ENCODE results near the gene SYT1.
"Not testable (repeated sequence)": the region's sequence is repeated elsewhere in the genome, so short reads cannot be mapped to it uniquely, and the experiment has no call there.

SYT1 gene

DNA sequence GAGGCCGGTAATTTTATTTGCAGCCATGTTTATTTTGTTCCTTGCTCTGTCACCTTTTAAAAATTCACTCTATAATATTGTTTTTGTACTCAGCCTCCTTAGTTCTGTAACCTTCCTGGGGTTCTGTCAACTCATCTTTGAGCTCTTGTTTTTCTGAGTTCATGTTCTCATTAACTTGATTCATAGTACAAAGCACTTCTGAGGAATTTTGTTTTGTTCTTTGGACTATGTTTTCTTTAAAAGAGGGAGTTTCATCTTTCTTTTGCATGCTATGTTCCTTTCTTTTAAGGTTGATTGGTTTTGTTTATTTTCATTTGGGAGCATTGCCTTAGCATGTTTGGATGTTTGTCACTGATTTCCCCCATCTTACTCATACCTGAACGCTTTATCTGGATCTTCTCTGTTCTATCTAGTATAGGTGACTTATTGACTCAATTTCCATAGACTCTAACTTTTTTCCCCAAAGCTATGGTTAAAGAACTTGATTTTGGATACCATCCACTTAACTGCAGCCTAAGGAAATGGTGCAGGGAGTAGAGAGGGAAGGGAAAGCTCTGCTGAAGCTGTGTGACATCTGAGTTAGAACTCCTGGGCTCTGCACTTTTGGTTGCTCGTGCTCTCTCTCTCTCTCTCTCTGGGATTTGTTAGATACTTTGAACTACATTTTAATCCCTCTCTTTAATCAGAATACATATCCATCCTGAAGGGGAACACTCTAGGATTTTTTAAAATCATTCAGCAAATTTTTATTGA is 557.7 kb downstream of the SYT1 start:
- no peak for DNase-seq
- no peaks in the 10 kb centered on the region for H3K9me3 ChIP-seq (ENCODE audit: severe bottlenecking)
- TF ChIP-seq, protein P1, sequence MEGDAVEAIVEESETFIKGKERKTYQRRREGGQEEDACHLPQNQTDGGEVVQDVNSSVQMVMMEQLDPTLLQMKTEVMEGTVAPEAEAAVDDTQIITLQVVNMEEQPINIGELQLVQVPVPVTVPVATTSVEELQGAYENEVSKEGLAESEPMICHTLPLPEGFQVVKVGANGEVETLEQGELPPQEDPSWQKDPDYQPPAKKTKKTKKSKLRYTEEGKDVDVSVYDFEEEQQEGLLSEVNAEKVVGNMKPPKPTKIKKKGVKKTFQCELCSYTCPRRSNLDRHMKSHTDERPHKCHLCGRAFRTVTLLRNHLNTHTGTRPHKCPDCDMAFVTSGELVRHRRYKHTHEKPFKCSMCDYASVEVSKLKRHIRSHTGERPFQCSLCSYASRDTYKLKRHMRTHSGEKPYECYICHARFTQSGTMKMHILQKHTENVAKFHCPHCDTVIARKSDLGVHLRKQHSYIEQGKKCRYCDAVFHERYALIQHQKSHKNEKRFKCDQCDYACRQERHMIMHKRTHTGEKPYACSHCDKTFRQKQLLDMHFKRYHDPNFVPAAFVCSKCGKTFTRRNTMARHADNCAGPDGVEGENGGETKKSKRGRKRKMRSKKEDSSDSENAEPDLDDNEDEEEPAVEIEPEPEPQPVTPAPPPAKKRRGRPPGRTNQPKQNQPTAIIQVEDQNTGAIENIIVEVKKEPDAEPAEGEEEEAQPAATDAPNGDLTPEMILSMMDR (IDR thresholded peaks at IDR 0.05; ENCODE audit: low read depth, low read length) = no peak
- H3K4me3 ChIP-seq (ENCODE audit: low read depth, low read length) = no peak overlapping the region
- no peak overlapping the region for H3K27ac ChIP-seq
- H3K27me3 ChIP-seq (ENCODE audit: insufficient read depth, low read depth, severe bottlenecking) = no peaks in the 10 kb centered on the region
- no peaks in the 10 kb centered on the region for H3K36me3 ChIP-seq

DNA sequence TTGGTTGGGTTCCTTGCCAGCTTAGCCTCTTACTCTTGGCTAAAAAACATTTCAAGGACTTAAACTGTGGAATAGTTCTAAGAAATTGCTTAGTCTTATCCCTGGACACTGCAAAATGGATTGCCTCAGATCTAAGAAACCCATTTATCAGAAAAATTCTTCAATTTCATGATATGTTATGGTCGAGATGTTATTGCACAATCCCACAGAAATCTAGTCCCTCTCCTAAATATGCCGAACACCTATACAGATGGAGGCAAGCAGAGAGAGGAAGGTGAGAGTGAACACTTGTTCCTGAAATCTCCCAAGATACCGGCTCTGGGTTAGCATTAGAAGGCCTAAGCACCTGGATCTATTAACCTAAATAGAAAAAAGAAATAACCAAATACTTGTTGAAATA is 559.0 kb downstream of the SYT1 start:
- no peak overlapping the region for H3K4me3 ChIP-seq (ENCODE audit: low read depth, low read length)
- H3K27me3 ChIP-seq (ENCODE audit: insufficient read depth, low read depth, severe bottlenecking) = no peaks in the 10 kb centered on the region
- H3K36me3 ChIP-seq = no peaks in the 10 kb centered on the region
- no peak overlapping the region for H3K27ac ChIP-seq
- DNase-seq = no peak
- TF ChIP-seq, protein P1 (IDR thresholded peaks at IDR 0.05; ENCODE audit: low read depth, low read length) = no peak
- H3K9me3 ChIP-seq (ENCODE audit: severe bottlenecking) = no peaks in the 10 kb centered on the region

DNA sequence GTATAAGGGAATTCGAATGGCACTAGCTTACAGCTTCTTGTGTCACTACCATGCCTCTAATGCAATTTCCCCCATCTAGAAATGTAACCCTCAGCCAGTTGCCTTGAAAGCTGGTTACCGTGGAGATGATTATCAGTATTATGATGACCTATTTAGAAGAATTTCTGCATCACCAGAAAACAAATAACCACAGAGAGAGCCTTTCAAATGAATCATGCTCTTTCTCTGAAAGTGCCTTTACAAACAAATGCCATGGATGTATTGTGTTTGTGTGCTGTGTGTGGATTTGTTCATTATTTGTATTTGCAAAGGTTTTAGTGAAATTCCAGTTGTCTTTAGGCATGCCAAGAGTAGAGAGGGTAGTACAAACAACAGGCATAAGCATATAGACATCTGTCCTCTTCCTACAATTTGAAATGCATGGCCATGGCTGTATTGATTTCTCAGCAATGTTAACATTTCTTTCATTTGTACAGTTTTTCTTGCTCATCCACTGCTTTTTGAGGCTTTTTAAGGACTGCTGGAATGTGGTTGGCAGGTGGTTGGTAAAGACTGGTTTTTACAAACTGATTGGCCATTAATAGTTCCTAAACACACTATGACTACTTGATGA is 559.6 kb downstream of the SYT1 start:
- Histone ChIP-seq H3K27ac (no peak overlapping the region), H3K27me3 (ENCODE audit: insufficient read depth, low read depth, severe bottlenecking) (no peaks in the 10 kb centered on the region), H3K9me3 (ENCODE audit: severe bottlenecking) (no peaks in the 10 kb centered on the region), H3K36me3 (no peaks in the 10 kb centered on the region), H3K4me3 (ENCODE audit: low read depth, low read length) (no peak overlapping the region)
- TF ChIP-seq, protein P1 (IDR thresholded peaks at IDR 0.05; ENCODE audit: low read depth, low read length) = no peak
- no peak for DNase-seq

DNA sequence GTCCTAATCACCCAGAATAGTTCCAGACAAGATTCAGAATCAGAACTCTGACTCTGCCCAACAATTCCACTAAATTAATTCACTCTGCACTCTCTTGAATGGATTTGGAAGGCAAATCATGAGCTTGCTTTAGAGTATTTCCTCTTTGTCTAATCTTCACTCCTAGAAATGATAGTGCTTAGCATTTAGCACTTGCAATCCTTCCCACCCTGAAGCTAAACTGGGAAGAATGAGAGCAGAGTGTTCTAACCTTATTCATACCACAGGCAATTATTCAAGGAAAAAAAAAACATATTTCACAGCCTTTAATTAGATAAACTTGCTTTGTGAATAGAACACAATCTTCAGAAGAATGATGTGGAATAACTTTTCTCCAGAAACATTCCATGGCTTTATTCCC is 561.5 kb downstream of the SYT1 start:
- Histone ChIP-seq H3K9me3 (ENCODE audit: severe bottlenecking) (no peaks in the 10 kb centered on the region), H3K27ac (no peak overlapping the region), H3K27me3 (ENCODE audit: insufficient read depth, low read depth, severe bottlenecking) (no peaks in the 10 kb centered on the region), H3K4me3 (ENCODE audit: low read depth, low read length) (no peak overlapping the region), H3K36me3 (no peaks in the 10 kb centered on the region)
- TF ChIP-seq, protein P1 (IDR thresholded peaks at IDR 0.05; ENCODE audit: low read depth, low read length) = no peak
- DNase-seq = no peak

DNA sequence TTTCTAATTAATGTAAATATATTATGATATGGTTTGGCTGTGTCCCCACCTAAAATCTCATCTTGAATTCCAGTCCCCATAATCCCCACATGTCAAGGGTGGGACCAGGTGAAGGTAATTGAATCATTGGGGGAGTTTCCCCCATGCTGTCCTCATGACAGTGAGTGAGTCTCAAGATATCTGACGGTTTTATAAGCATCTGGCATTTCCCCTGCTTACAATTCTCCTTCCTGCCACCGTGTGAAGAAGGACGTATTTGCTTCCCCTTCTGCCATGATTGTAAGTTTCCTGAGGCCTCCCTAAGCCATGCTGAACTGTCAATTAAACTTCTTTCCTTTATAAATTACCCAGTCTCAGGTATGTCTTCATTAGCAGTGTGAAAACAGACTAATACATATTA is 562.2 kb downstream of the SYT1 start:
- not testable (repeated sequence) for H3K27me3 ChIP-seq (ENCODE audit: insufficient read depth, low read depth, severe bottlenecking); H3K36me3 ChIP-seq; DNase-seq; H3K9me3 ChIP-seq (ENCODE audit: severe bottlenecking); H3K4me3 ChIP-seq (ENCODE audit: low read depth, low read length); H3K27ac ChIP-seq

DNA sequence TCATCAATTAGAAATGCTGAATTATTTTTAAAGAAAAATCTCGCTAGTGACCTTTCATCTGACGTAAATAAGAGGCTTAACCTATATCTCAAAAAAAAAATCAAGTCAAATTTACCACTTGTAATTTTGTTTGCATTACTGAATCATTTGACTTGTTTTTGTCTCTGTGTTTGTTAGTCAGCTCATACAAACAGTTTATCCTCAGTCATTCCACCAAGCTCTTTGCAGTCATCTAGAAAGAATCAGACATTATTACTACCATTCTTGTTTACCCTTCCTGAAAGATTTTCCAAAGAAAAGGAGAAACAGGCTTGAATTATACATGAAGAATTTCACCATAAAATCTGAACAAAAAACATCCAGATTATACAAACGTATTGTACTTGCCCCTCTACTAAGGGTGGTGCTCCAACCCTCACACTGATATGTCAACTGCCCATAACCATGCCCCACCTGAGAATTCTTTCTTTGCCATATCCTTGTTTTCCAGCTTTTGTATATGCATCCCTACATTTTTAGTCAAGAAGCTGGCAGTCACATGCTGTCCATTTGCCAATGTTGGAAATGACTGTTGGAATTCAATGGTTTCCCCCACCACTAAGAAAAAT is 569.0 kb downstream of the SYT1 start:
- Histone ChIP-seq H3K4me3 (ENCODE audit: low read depth, low read length) (no peak overlapping the region), H3K27ac (no peak overlapping the region), H3K27me3 (ENCODE audit: insufficient read depth, low read depth, severe bottlenecking) (no peaks in the 10 kb centered on the region), H3K36me3 (no peaks in the 10 kb centered on the region), H3K9me3 (ENCODE audit: severe bottlenecking) (no peaks in the 10 kb centered on the region)
- TF ChIP-seq, protein P1 (IDR thresholded peaks at IDR 0.05; ENCODE audit: low read depth, low read length) = no peak
- no peak for DNase-seq
